HT-29 (cell line): ENCODE measurements around the gene OTULINL. TPM values are rescaled to one million over a fixed set of nuclear protein-coding genes. Genes with fewer than 3 reads are reported as not detected.

Experiments
- DNase-seq: peaks from one replicate; pipeline ENCODE4 v3.0.0-alpha.2; 2015; ENCODE audit warnings: low spot score
- total RNA-seq: library from RNA; depleted of rRNA; stranded (reverse); fragments of >200 nt; shearing (Covaris generic); gene quantifications from 2 replicates; pipeline ENCODE4 v1.2.3, GENCODE V29; 2014

Gene OTULINL
- total RNA-seq, 1 experiment from 2014 or later, result 7.5 TPM

DNA sequence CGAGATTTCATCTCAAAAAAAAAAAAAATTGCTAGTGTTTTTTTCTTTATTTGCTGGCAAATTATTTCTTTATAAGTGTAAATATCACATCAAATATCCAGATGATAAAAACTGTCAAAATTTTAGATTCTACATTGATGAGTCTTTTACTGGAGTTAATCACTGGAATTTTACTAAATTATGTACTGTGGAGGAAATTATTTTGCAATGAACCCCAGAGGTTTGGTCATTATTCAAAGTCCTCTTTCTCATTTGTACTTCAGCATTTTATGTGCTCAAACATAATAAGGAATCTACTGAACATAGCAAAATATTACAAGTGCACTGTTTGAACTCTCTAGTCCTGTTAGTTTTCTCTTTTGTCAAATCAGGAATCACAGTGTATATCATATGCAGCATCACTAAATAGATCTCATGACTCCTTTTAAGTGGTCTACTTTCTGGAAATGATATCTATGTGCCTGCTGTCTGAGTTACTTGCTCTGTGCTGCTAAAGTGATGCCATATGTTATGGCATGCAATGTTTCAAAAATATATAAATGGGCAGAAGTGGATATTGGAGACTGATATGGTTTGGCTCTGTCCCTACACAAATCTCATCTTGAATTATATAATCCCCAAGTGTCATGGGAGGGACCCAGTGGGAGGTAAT, 18.0 kb downstream of the OTULINL start:
- no peak for DNase-seq

DNA sequence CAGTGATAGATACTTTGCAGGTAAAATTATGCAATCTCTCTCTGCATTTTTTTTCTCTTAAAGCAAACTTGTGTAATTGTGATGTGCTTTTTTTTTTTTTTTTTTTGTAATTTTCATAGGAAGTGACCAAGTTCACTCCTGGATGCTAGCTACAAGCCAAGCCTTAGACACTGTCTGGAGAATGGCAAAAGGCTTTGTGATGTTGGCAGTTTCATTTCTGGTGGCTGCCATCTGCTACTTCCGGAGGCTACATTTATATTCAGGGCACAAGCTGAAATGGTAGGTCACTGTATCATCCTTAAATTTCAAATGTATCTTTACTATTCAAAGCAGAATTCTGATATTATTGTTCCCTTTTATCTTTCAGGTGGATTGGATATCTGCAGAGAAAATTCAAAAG, 19.3 kb downstream of the OTULINL start:
- no peak for DNase-seq

DNA sequence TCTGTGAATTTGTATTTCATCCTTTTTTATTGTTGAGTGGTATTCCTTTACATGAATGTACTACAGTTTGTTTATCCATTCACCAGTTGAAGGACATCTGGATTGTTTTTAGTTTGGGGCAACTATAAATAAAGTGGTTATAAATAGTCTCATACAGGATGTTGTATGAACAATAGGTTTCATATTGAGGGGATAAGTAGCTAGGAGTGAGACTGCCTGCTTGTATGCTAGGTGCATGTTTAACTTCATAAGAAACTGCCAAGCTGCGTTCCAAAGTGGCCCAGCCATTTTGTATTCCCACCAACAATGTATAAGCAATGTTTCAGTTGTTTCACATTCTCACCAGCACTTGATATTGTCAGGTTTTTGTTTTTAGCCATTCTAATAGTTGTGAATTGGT, 21.5 kb downstream of the OTULINL start:
- no peak for DNase-seq

DNA sequence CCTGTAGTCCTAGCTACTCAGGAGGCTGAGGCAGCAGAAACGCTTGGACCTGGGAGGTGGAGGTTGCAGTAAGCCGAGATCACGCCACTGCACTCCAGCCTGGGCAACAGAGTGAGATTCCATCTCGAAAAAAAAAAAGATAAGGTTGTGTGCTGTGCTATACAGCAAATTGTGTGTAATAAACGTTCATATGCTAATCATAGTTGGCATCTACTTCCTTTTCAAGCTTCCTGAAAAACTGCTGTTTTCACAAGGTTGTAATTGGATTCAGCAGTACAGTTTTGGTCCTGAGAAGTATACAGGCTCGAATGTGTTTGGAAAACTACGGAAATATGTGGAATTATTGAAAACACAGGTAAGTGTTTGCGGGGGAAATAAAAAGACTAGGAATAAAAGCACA, 25.5 kb downstream of the OTULINL start:
- DNase-seq, result no peak

DNA sequence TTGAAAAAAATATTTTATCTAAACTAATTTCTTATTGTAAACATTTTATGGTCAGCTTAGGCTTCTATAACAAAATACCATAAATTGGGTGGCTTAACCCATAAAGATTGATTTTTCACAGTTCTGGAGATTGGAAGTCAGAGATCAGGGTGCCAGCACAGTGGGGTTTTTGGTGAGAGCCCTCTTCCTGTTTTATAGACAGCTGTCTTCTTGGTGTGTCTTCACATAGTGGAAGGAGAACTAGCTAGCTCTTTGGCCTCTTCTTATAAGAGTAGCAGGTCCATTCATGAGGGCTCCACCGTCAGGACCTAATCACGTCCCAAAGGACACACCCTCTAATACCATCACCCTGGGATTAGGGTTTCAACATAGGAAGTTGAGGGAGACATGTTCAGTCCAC, 26.6 kb downstream of the OTULINL start:
- DNase-seq, result no peak

DNA sequence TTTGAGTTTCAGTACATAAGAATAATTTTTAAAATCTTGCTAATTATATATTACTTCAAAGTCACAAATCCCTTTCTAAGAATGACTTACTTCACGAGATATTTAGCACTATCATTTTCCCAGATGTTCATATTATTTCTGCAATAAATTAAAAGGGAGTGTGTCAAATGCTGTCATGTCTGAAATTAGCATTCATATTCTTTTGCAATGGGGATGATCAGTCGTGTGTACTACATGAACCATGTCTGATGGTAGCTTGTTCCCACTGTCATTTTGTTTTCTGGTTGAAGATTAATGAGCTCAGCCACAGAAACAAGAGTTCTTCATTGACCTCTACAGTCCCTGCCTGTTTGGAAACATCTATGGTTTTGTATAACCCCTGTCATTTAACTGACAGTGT, 30.1 kb downstream of the OTULINL start:
- no peak for DNase-seq

DNA sequence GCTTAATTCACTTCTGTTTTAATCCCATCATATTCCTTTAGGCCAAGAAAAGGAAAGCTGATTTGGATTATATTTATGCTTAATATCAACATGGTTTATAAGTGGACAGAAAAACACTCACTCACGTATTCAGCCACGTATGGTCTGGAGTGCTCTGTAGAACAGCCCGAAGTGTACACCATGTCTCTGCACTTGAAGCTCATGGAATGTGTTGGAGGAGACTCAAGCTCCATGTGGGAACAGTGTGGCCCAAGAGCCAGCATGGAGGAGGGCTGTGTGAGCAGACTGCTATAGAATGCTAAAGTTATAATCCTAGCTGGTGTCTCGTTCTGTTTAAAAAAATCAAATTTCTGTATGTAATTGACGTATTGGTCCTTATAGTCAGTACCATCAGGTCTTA, 32.9 kb downstream of the OTULINL start:
- DNase-seq, result no peak

DNA sequence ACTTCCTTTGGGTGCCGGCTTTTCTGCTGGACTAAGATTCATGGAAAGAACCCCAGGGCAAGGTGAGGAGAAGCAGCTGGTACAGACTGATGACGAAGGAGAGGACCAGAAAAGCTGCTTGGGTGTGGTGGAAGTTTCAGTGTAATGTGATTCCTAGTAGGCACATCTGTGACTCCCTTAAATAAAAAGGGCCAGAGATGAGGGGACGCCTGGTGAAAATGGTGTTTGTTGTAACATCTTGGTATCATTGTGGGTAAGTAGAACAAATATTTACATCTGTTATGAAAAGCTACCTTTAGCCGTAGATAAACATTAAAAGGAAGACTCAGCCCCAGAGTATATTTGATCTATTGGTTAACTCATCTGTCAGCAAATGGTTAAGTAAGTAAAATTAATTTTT, 33.8 kb downstream of the OTULINL start:
- no peak for DNase-seq

DNA sequence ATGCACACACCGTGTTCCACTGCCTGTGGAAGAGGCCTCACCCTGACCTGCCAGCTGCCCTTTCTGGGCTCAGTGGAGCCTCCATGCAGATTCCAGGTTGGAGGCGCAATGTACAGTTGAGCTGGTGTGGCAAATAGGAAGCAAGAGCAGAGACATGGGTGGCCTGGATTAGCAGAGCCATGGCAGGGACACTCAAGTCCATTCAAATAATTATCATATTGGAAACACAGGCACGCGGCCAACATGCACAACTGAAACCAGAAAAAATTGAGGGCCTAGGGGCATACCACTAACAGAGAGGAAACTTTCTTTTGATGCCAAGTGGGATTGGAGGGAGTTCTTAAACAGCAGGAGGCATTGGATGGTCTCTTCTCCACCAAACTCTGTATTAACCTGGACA, 35.8 kb downstream of the OTULINL start:
- DNase-seq, result no peak

DNA sequence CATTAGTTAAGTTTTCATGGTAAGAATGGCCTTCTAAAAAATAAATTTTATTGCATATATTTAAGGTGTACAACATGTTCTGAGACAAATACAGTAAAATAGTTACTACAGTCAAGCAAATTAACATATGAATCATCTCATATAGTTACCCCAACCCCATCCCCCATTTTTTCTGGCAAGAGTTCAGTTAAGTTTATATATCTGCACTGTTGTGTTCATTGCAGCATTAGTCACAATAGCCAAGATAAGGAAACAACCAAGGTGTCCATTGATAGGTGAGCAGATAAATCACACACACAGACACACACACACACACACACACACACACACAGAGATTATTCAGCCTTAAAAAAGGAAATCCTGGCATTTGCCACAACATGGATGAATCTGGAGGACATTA, 45.7 kb downstream of the OTULINL start:
- DNase-seq, result peak; percentile 11

DNA sequence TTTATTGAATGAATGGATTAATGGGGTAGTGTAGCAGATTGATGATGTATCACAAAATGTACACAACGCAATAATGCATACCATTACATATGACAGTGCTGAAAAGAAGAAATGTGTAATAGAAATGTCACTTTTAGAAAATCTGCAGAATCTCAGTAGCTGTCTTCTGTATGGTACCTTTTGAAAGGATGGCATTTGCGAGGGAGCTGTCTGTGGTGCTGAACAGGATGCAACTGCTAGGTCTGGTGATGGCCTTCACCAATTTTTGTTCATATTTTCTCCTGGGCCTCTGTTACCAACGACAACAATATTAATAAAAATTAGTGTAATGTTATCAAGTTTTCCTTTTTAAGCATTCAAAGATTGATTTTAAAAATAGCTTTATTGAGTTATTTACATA, 46.8 kb downstream of the OTULINL start:
- peak; percentile 79 for DNase-seq

DNA sequence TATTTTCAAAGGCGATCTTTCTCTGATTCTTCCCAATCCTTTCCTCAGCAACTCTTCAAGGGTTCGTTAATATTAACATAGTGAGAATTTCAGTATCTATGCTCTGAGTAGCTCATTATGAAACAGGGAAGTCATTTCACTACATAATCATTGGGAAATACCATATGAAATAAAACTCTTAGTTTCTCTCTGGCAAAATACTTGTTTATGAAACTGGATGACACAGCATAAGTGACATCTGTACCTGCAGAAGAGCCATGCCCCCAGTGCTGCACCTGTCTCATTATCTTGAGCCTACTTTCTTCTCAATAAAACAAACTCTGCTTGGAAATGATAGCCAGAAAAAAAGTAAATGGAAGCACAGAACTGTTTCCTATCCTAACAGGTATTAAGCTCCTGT, 49.1 kb downstream of the OTULINL start:
- no peak for DNase-seq

DNA sequence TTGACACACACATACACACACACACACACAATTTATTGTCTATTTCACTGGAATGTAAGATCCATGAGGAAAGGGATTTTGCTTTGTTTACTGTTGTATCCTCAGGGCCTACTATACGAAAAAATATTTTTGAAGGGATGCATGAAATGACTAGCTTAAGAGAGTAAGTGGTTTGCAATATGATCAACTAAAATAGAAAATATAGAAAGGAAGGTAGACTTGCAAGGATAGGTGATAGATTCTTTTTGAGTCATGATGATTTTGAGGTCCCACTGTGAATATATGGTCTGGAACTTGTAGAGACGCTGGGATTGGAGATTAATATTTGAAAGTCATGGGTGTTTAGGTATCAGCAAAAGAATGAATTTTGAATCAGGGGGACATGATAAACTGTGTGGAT, 54.1 kb downstream of the OTULINL start:
- no peak for DNase-seq

DNA sequence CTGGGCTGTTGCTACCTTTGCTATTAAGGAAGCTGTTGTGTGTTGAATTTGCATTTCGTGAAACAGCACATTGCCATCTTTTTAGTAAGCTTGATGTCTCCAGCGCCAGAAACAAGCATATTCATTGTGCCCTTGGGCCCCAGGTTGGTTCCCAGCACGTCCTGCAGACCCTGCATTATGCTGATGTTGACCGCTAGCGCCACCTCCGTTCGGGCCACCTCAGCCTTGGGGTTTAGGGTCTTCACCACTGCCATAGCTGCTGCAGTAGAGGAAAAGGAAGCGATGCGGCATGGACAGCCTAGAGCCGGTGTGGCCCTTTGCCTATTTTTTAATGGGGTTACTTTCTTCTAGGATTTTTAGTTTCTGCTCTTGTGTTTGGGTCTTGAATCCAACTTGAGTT, 59.2 kb downstream of the OTULINL start:
- no peak for DNase-seq

DNA sequence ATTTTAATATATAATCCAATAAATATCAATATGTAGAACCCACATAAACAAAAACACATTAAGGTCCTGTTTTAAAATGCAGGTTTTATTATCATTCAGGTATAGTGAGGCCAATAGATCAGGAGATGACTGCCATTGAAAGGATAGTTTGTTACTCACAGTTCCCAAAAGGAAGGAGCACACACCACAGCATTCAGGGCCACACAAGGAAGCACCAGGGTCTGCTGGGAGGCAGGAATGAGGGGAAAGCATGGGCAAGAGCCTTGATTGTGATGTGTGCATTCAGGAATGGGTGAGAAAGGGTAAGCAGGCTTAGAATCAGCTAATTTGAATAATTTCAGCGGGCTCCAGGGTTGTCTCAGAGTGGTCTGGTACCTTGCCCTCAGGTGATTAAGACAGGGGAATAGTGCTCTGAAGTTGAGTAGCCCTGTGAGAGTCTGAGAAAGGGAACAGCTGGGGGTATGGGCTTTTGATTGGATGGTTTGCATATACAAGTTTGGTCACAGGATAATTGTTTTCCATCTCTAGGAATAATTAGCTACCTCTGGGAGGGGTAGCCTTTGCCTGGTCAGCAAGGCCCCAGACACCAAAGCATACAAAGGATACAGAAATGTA, 63.1 kb downstream of the OTULINL start:
- no peak for DNase-seq

DNA sequence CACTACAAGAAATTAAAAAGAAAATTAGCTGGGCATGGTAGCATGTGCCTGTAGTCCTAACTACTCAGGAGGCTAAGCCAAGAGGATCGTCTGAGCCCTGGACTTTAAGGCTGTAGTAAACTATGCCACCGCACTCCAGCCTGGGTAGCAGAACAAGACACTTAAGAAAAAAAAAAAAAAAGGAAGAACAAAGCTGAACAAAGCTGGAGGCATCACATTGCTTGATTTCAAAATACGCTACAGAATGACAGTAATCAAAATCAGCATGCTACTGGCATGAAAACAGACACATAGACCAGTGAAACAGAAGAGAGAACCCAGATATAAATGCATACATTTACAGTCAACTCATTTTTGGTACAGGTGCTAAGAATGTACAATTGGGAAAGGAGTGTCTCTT, 68.5 kb downstream of the OTULINL start:
- DNase-seq, result no peak

DNA sequence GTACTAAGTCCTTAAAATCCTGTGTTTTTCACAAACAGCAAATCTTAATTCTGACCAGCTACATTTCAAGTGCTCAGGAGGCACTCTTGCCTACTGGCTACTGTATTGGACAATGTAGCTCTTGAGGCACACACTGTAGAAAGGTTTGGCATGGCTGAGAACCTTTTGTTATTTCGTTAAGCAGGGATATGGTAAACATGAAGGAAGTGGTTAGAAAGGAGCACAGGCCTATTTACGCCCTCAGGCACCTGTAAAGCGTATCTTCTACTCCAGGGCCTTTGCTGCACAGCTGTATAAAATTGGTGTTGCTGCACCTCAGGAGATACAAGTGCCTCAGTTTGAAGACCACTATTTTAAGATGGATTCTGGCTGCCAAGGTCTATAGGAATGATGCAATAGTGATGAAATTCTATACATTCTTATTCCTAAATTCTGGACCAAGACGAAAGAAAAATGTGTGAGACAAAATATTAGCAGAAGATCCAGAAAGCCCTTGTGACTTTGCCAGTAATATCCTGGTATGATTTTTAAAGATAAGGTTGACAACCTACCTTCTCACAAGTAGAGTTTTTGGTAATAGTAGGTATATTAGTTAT, 73.7 kb downstream of the OTULINL start:
- DNase-seq, result no peak

DNA sequence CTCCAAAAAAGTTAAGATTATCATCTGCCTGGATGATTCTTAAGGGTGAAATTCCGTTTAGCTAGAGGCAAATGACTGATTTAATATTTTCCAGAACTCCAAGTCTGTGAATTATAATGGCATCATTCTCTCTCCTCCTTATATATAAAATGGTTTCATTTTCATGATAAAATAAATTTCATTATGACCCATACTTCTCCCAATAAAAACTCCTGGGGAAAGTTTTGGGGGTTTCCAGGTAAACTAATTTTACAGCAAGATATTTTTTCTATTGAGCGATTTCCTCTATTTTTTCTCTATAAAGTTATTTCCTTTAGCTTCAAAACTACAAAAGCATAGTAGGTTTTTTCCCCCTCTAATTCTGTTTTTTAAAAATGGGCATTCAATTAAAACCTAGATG, 75.3 kb downstream of the OTULINL start:
- DNase-seq, result no peak

DNA sequence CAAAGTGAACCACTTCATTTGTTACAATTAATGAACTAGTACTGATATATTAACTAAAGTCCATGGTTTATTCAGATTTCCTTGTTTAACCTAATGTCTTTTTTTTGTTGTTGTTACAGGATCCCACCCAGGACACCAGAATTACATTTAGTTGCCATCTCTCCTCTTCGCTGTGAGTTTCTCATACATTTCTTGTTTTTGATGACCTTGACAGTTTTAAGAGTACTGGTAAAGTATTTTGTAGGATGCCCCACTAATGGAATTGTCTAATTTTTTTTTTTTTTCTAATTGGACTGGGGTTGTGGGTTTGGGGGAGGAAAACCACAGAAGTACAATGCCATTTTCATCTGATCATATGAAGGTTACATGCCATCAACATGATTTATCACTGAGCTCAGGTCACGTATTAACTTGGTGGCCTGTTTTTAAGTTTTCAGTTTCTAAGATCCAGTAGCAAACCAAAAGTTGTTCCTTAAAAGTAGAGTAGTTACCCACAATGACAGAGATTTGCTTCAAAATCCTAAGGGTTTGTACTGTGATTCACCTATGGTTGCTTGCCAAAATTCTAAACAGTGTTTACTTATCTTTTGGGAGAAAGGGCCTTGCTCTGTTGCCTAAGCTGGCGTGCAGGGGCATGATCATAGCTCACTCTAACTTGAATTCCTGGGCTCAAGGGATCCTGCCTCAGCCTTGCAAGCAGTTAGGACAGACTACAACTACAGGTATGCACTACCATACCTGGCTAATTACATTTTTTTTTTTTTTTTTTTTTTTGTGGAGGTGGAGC, 78.4 kb downstream of the OTULINL start:
- DNase-seq, result no peak

DNA sequence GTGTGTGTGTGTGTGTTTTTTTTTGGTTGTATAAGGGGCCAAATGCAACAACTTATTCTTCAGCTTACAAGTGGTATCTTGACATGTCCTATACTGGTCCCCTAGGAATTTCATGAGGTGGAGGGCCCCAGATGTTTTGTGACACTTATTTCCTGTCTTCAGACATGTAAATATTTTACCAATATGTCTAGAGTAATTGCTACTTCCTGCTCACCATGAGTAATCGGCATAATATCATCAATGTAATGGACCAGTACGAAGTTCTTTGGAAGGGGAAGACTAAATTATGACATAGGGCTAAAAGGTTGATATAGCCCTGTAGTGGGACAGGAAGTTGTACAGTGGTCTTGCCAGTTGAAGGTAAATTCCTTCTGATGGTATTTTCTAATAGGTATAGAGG, 79.2 kb downstream of the OTULINL start:
- no peak for DNase-seq
